GDM1 (cell line): Measurements from ENCODE around the gene SESN3.
"Not testable (repeated sequence)": the region's sequence is repeated elsewhere in the genome, so short reads cannot be mapped to it uniquely, and the experiment has no call there.

ENCODE experiments used
- DNase-seq: peaks from one replicate; lab custom pipeline; 2025; lab: John Stamatoyannopoulos, UW

SESN3 gene, protein sequence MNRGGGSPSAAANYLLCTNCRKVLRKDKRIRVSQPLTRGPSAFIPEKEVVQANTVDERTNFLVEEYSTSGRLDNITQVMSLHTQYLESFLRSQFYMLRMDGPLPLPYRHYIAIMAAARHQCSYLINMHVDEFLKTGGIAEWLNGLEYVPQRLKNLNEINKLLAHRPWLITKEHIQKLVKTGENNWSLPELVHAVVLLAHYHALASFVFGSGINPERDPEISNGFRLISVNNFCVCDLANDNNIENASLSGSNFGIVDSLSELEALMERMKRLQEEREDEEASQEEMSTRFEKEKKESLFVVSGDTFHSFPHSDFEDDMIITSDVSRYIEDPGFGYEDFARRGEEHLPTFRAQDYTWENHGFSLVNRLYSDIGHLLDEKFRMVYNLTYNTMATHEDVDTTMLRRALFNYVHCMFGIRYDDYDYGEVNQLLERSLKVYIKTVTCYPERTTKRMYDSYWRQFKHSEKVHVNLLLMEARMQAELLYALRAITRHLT

GRCh38 chr11:95231127-95231880 is at the start of gene SESN3:
TSS of gene SESN3 (minus strand) at chr11:95231202. CDS start at chr11:95230860, 342 bp downstream.
- peak; percentile 99 for DNase-seq

GRCh38 chr11:95279921-95280868 is 49.2 kb upstream of the SESN3 start:
- DNase-seq, result no peak

GRCh38 chr11:95277868-95278267 is 46.9 kb upstream of the SESN3 start:
- DNase-seq, result no peak

DNA sequence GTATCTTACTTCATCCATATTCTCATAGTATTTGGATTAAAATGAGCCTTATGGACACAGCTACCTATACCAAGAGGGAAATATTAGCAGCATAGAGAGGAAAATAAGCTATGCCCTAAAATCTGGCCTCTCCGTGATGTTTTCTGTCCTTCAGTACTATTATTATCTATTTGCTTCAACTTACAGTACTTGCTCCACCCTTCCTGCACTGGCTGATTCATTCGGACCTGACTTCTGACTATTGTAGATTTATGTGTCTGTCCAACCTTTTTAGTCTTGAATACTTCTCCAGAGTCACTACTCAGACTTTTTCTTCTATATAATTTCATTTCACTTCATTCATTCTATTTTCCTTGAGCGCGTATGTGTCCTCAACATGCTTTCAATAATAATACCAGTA is 45.1 kb upstream of the SESN3 start:
- no peak for DNase-seq

DNA sequence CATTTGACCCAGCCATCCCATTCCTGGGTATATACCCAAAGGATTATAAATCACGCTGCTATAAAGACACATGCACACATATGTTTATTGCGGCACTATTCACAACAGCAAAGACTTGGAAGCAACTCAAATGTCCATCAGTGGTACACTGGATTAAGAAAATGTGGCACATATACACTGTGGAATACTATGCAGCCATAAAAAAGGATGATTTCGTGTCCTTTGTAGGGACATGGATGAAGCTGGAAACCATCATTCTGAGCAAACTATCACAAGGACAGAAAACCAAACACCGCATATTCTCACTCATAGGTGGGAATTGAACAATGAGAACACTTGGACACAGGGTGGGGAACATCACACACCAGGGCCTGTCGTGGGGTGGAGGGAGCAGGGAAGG is 42.6 kb upstream of the SESN3 start:
- not testable (repeated sequence) for DNase-seq

DNA sequence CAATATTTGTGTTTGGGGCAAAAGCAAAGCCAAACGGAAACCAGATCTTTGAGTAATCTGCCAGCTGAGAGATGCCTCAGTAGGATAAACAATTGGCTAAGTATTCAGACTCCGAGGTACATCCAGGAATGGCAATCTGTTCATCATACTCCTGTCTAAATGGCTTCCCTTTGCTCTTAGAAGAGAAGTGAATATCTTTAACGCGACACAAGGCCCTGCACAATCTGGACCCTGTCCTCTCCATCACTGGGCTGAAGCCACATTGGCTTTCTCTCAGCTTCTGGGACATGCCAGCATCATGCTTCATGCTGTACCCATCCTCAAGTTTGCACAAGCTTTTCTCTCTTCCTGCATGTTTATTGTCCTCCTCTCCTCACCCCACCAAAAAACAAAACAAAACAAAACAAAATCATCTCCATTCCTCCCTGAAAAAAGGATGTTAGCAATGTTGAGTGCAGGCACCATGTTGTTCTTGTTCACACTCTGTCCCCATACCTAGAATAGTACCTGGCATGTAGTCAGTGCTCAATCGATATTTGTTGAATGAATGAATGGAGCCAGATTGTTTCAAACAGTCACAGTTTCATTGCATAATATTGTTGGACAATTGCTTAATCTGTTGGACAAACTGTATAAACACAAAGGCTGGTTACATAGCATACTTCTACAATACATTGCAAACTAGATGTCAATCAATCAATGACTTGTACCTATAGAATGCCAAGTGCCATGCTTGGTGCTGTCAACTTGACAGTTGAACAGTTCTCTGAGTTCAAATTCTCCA is 38.2 kb upstream of the SESN3 start:
- DNase-seq, result no peak

DNA sequence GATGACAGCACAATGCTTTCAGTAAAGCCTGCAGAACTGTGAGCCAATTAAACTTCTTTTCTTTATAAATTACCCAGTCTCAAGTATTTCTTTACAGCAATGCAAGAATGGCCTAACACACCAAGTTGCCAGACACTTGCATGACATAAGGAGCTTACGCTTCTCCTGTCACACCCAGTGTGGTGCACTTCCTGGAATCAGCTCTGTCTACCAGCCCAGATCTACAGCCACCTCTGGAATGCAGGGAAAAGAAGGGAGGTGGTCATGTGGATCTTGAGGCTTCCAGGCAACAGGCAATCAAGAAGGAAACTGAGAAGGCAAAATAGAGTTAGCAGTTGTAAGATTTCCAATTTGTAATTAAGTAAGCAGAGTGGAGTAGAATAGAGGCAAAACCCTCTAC is 37.4 kb upstream of the SESN3 start:
- no peak for DNase-seq

DNA sequence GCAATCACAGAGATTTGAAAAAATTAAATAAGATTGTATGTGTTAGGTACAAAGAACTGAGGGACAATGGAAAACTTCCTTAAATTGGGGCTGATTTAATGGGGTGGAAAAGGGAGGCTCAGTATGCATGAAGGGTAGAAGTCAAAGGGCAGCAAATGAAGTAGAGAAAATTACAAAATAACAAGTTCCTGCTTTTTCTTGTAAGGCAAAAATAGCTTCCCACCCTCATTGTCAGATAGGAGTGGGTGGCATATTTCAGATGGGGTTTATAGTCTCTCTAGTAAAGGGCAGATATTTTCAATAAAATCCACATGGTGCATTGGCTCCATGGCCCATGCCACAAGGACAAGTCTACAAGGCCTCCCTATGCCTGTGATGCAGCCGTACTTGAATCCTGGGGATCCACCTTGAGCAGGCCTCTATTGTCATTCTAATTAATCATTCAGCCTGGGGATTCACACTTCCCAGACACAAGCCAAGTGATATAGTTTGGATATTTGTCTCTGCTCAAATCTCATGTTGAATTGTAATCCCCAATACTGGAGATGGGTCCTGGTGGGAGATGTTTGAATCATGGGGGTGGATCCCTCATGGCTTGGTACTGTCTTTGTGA is 36.7 kb upstream of the SESN3 start:
- DNase-seq, result no peak

DNA sequence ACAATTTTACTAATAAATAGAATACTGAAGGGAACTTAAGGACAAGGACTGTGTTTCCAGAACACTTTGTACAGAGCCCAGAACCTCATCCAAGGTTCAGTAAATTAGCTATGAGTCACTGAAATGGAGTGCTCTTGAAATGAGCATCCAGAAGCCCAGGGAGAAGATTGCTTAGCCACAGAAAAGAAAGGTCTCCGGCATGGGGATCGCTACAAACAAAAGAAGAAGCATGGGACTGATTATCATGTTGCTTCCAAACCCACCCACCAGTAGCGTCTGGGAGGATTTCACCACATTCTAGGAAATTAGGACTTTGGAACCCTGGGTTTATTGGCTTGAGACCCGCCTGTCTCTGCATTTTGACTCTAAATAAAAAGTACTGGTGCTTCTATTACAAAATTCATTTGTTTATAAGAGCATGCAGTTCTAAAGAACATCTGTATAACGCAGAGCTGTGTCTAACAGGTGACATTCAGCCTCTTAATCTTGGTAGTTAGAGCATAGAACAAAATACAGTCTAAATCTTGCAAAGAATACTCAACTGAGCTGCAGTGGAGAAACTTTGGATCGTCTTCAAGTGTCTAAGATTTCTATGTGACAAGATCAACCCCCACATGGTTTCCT is 35.9 kb upstream of the SESN3 start:
- DNase-seq, result no peak

GRCh38 chr11:95264881-95265280 is 33.9 kb upstream of the SESN3 start:
- no peak for DNase-seq

DNA sequence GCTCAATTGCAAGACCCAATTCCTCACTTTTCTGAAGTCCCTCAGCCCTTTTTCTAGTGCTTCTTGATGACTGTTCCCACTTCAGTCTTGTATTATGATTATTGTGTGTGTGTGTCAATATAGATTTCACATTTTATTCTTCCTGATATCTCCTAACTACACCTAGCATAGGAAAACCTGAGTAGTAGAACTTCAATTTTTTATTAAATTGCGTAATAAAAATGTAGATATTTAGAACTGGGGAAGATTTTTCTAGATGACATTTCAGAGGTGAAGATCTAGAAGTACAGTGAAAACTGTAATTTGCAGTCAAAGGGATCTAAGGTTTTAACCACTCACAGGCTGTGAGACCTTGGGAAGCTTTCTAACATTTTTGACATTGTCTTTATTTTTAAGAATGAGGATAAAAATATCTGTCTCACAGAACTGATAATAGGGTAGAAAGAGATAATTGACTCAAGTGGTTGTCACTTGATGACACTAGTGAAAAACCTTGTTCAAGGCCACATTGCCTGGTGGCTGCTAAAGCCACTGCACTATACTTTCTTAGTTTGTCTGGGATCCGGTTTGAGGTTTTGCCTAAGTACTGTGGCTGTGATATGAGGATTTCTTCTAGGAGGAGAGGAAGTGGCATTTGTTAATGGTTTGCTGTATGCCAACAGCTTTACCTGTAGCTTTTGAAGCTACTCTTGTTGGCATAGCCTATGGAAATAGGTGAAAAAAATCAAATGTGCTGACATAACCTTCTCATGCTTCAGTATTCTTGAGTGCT is 32.2 kb upstream of the SESN3 start:
- peak; percentile 60 for DNase-seq

DNA sequence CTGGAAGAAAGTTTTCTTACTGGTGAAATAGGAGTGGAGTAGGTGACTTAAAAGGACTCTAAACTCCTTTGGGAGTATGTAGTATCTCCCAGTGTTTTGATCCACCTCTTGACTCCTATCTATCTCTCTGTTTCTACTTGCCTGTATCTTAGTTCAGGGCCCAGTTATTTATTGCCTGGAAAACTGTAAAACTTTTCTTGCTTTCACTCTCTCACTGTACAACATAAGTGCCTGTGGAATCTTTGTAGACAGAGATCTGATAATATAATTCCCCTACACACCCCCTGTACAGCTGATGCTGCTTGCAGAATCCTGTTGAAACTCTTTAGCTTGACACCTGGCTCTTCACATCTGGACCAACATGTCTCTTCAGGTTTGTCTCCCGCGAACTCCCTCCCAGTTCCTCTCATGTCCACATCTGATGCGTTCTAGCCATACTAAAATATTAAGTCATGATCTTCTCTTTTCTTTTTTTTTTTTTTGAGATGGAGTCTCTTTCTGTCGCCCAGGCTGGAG is 26.5 kb upstream of the SESN3 start:
- DNase-seq, result no peak

DNA sequence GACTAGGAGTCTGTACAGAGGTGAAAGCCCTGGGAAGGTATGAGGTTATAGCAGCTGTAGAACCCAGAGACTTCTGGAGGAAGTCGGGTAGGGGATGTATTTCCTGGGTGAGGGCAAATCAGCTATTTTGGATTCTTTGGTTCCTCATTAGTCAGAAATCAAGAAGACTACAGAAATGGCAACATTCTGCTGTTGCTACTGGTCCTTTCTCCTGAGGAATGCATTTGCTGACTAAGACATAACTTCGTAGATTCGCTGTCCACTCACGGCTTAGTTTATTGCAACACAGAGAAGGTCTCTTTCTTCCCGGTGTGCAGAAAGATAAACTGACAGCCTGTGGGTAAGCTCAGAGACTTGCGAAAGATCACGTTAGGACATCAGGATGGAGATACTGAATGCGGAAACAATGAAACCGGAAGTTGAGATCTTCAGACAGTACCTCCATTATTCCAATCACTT is 25.3 kb upstream of the SESN3 start:
- DNase-seq, result no peak

- no peak for DNase-seq
Observed at GRCh38 chr11:95255251-95256145, 24.5 kb upstream of the SESN3 start.

- DNase-seq, result no peak
Observed at GRCh38 chr11:95254716-95255115, 23.7 kb upstream of the SESN3 start.

DNA sequence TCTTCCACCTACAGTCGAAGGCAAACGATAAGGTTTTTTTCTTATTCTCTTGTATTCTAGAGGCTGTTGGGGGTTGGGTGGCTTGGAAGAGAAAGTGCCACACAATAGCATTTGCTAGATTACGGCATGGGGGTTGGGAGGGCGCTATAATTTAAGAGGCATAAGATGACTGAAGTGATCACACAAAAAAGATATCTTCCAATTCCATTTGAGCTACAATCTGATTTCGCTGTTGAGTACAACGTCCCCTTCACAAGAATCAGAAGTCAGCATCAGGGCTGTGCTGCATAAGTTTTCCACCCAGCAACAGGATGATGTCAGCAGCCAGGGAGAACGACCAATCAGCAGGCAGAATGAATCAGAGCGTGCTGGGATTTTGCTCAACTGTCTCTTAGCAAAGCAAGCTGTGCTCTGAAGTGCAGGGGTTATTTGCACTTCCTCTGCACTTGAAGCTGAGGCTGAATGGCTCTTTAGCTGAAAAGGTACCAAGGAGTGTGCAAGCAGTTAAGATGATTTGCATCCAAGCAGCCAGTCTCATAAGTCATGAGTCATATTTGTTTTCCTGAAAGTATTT is 23.2 kb upstream of the SESN3 start:
- DNase-seq, result peak; percentile 63

DNA sequence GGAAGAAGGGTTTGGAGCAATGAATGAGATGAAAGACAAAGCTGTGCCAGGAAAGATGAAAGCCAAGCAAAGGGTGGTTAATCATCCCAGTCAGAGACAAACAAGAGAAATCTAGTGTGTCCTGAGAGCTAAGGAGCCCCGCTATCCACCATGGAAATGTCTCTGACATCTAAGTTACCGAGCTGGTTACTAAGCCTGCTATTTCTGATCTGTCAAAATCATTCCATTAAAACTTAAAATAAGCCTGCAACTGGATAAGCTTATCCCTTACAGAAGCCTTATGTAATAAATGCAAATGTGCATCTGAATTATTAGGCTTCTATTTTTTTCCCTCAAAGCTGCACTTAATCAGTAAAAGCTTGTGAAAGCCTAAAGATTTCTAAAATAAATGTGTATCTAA is 22.1 kb upstream of the SESN3 start:
- DNase-seq, result no peak

GRCh38 chr11:95252586-95252985 is 21.6 kb upstream of the SESN3 start:
- DNase-seq, result no peak
